Coronary artery (tissue), 2 donors: ENCODE data around the gene TICAM1.

Source experiments
- DNase-seq: peaks from one replicate; pipeline ENCODE4 v3.0.0-alpha.2; 2017; ENCODE audit warnings: low spot score
- H3K27ac ChIP-seq, 2 donors: fragments of 200-600 bp; sonication (generic); one replicate each; pipeline ENCODE4 v1.5.1; 2016 to 2019
- H3K4me3 ChIP-seq: fragments of 200-600 bp; sonication (generic); 2 replicates; pipeline ENCODE4 v1.5.1; 2016; ENCODE audit warnings: mild to moderate bottlenecking, moderate library complexity
- TF ChIP-seq, protein P1 (sequence below): fragments of 200-600 bp; sonication (generic); IDR thresholded peaks from one replicate; pipeline ENCODE4 v1.5.1; 2019; ENCODE audit warnings: antibody characterized with exemption

The TICAM1 gene

DNA sequence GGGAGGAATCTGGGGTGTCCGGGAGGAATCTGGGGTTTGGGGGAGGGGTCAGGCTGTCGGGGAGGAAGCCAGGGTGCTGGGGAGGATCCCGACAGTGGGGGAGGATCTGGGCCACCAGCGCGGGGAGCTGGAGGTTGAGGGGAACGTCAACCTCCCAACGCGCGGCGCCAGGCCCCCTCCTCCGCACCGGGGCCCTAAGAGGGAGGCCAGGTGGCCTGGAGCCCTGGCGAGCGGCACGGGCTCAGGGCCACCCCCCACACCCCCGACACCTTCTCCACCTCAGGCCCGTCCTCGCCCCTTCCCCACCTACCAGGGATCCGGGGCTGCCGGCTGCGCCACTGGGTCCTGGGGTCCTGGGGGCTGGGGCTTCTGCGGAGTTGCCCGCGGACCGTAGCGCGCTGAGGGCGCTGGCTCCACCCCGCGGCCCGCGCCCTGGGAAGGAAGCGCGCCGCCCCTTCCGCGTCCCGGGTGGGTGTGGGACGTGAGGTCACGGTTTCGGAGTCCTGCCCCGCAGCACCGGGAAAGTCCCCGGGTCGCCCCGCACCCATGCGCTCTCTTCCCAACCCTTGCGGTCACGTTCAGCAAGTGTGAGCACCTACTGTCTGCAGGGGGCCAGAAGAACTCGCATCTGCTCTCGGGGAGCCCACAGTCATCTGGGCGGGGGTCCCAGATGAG is at the start of gene TICAM1:
Gene TICAM1 (minus strand): TSS at position 409 of the 675 bp plus-strand sequence. CDS start 13,335 bp downstream, outside the sequence.
- H3K4me3 ChIP-seq = peak within 1 kb of the TSS; percentile 86
- DNase-seq = no peak
- H3K27ac ChIP-seq = peak within 1 kb of the TSS; percentile 92 to 93
- TF ChIP-seq, protein P1, sequence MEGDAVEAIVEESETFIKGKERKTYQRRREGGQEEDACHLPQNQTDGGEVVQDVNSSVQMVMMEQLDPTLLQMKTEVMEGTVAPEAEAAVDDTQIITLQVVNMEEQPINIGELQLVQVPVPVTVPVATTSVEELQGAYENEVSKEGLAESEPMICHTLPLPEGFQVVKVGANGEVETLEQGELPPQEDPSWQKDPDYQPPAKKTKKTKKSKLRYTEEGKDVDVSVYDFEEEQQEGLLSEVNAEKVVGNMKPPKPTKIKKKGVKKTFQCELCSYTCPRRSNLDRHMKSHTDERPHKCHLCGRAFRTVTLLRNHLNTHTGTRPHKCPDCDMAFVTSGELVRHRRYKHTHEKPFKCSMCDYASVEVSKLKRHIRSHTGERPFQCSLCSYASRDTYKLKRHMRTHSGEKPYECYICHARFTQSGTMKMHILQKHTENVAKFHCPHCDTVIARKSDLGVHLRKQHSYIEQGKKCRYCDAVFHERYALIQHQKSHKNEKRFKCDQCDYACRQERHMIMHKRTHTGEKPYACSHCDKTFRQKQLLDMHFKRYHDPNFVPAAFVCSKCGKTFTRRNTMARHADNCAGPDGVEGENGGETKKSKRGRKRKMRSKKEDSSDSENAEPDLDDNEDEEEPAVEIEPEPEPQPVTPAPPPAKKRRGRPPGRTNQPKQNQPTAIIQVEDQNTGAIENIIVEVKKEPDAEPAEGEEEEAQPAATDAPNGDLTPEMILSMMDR = no peak

DNA sequence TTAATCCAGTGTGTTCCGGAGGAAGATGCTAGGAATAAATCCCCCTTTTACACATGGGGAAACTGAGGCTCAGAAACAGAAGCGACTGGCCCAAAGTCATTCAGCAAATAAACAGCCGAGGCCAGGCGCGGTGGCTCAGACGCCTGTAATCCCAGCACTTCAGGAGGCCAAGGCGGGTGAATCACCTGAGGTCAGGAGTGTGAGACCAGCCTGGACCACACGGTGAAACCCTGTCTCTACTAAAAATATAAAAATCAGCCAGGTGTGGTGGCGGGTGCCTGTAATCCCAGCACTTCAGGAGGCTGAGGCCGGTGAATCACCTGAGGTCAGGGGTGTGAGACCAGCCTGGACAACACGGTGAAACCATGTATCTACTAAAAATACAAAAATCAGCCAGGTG is 47.5 kb upstream of the TICAM1 start:
- Histone ChIP-seq H3K4me3 (no peak overlapping the region), H3K27ac (no peak overlapping the region)
- TF ChIP-seq, protein P1 = no peak
- no peak for DNase-seq

DNA sequence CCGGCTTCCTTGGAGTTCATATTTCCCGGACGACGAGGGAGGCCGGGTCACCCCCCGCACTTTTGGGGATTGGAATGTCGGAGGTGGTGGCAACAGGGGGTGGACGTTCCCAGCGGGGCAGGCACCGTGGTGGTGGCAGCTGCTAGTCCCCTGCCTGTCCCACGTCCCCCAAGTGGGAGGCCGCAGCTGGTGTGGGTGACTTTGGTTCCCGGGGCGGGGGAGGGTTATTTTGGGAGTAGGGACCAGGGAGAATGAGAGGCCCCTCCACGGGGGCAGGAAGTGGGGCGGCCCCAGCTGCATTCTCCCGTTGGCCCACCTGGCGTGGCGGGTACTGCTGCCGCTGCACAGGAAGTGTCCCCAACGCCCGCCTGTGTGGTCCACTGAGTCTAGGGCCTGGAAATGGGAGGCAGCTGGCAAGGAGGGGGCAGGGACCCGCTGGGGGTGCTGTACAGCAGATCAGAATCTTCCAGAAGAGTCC is 47.0 kb upstream of the TICAM1 start:
- no peak for DNase-seq
- peak overlapping the region; percentile 37 for H3K4me3 ChIP-seq
- TF ChIP-seq, protein P1 = no peak
- peak overlapping the region; percentile 28 to 66 for H3K27ac ChIP-seq

DNA sequence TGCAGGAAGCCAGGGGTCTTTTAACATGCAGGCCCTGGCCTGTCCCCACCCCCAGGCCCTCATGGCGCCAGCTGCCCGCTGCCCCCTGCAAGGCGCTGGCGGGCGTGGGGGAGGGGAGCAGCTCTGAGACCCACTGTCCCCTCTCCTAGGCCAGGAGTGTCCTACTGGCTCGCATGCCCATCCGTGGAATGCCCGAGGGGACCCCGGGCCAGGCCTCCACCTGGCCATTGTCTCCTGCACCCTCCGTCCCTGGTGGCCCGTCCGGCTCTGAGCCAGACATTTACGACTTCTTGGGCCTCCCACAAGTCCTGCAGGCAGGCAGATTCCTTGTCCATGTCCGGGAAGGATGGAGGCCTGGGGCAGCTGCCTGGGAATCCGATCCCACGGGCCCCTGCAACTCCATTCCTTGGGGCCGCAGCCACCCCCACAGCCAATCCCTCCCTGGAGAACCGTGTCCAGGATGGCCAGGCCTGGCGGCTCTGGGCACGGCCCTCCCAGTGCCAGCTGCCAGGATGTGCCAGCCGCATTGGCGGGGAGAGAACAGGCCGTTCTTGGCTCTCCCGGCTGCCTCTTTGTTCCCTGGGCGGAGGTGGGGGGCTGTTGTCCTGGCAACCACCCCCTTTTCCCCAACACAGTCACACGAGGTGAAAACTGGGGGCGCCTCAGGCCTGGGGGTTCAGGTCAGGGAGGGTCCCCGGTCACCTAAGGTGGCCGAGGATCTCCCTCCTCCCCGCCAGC is 46.4 kb upstream of the TICAM1 start:
- TF ChIP-seq, protein P1 = no peak
- peak; percentile 82 for DNase-seq
- Histone ChIP-seq H3K27ac (peak overlapping the region; percentile 34 to 66), H3K4me3 (peak overlapping the region; percentile 37)

DNA sequence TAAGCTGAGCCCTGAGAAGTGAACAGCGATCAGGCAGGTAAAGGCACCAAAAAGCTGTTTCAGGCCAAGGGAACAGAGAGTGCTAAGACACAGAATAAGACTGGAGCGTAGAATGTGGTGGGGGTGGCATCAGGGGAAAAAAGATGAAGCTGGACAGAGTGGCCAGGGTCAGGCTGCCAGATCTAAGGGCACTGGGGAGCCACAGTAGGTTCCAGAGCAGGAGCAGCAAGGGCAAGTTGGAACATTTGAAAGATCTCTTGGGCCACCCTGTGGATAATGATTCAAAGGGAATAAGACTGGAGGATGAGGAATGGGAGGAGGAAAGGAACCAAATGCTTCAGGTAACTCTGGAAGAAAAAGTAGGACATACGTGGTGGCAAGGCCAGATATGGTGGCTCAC is 42.4 kb upstream of the TICAM1 start:
- H3K4me3 ChIP-seq = no peak overlapping the region
- DNase-seq = no peak
- TF ChIP-seq, protein P1 = no peak
- H3K27ac ChIP-seq = no peak overlapping the region

DNA sequence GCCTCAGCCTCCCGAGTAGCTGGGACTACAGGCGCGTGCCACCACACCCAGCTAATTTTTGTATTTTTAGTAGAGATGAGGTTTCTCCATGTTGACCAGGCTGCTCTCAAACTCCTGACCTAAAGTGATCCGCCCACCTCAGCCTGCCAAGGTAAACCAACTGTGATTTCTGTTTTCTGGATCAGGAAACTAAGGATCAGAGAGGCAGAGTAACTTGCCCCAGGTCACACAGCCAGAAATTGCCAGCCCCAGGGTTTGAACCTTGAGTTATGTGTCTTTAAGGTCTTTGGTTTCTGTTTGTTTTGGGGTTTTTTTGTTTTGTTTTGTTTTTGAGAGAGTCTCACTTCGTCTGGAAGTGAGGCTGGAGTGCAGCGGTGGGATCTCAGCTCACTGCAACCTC is 40.2 kb upstream of the TICAM1 start:
- no peak overlapping the region for H3K27ac ChIP-seq
- no peak for DNase-seq
- TF ChIP-seq, protein P1 = no peak
- no peak overlapping the region for H3K4me3 ChIP-seq
